GM23338 (cell line): ENCODE measurements around the gene PLEKHJ1.

Source experiments
- EZH2 ChIP-seq: fragments of 200-600 bp; sonication (generic); IDR thresholded peaks from one replicate; pipeline ENCODE4 v1.8.0; 2017; ENCODE audit warnings: antibody characterized with exemption, mild to moderate bottlenecking, low read depth; ENCODE audit not compliant: unreplicated experiment
- EZH2phosphoT487 ChIP-seq: fragments of 200-600 bp; sonication (generic); IDR thresholded peaks from one replicate; pipeline ENCODE4 v1.8.1; 2018; ENCODE audit warnings: antibody characterized with exemption; ENCODE audit not compliant: unreplicated experiment
- POLR2AphosphoS5 ChIP-seq: IDR thresholded peaks from 2 replicates; pipeline ENCODE4 v1.6.1; 2016; ENCODE audit warnings: antibody characterized with exemption, low read depth
- ZNF331 ChIP-seq: fragments of 250-450 bp; sonication (Bioruptor Pico); IDR thresholded peaks from 2 replicates; pipeline ENCODE4 v1.5.0; 2020; ENCODE audit warnings: low read depth, mild to moderate bottlenecking, moderate library complexity
- TF ChIP-seq, protein P1 (sequence below), 2 experiments: fragments of 200-600 bp in 1 of 2; sonication (generic) in 1 of 2; conservative IDR thresholded peaks; 2 replicates each; pipeline versions ENCODE4 v1.5.1 to v1.6.1; 2016 to 2017; ENCODE audit warnings: antibody characterized with exemption in 2 of 2, low read depth in 2 of 2, mild to moderate bottlenecking in 2 of 2, moderate library complexity in 1 of 2

DNA sequence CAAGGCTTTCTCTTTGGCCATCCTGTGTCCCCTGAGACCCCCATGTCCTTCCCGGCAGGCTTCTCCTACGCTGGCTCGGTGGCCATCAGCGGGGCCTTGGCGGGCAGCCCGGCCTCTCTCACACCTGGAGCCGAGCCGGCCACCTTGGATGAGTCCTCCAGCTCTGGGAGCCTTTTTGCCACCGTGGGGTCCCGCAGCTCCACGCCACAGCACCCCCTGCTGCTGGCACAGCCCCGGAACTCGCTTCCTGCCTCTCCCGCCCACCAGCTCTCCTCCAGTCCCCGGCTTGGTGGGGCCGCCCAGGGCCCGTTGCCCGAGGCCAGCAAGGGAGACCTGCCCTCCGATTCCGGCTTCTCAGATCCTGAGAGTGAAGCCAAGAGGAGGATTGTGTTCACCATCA is 14.2 kb downstream of the PLEKHJ1 start:
- TF ChIP-seq, protein P1, sequence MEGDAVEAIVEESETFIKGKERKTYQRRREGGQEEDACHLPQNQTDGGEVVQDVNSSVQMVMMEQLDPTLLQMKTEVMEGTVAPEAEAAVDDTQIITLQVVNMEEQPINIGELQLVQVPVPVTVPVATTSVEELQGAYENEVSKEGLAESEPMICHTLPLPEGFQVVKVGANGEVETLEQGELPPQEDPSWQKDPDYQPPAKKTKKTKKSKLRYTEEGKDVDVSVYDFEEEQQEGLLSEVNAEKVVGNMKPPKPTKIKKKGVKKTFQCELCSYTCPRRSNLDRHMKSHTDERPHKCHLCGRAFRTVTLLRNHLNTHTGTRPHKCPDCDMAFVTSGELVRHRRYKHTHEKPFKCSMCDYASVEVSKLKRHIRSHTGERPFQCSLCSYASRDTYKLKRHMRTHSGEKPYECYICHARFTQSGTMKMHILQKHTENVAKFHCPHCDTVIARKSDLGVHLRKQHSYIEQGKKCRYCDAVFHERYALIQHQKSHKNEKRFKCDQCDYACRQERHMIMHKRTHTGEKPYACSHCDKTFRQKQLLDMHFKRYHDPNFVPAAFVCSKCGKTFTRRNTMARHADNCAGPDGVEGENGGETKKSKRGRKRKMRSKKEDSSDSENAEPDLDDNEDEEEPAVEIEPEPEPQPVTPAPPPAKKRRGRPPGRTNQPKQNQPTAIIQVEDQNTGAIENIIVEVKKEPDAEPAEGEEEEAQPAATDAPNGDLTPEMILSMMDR (conservative IDR thresholded peaks at IDR 0.05; ENCODE audit: low read depth in 2 of 2), result peak in 1 of 2 experiments; percentile 38; a peak in 2 of 4 replicates
- no peak for TF ChIP-seq POLR2AphosphoS5
- TF ChIP-seq EZH2phosphoT487, result no peak
- no peak for TF ChIP-seq EZH2
- TF ChIP-seq ZNF331 (CRISPR knock-in tag), result no peak
